Smooth muscle cell (in vitro differentiated cells): Measurements from ENCODE around the gene PTEN. TPM values are rescaled to one million over a fixed set of nuclear protein-coding genes. Genes with fewer than 3 reads are reported as not detected.

Experiments used
- DNase-seq: peaks from one replicate; lab custom pipeline; 2025; ENCODE audit not compliant: unreplicated experiment; lab: John Stamatoyannopoulos, UW
- H2AFZ ChIP-seq: fragments of 200-600 bp; sonication (generic); 2 replicates; pipeline ENCODE4 v1.6.0; 2016; ENCODE audit warnings: antibody characterized with exemption, low read depth, mild to moderate bottlenecking
- H3F3A ChIP-seq: fragments of 200-600 bp; sonication (generic); 2 replicates; pipeline ENCODE4 v1.6.0; 2017; ENCODE audit warnings: antibody characterized with exemption, low read depth
- H3K27ac ChIP-seq: fragments of 200-600 bp; sonication (generic); 2 replicates; pipeline ENCODE4 v1.5.1; 2016; ENCODE audit warnings: low read depth, mild to moderate bottlenecking
- H3K27me3 ChIP-seq: fragments of 200-600 bp; sonication (generic); 2 replicates; pipeline ENCODE4 v1.6.1; 2016; ENCODE audit warnings: low read depth, mild to moderate bottlenecking
- H3K36me3 ChIP-seq: fragments of 200-600 bp; sonication (generic); 2 replicates; pipeline ENCODE4 v1.5.1; 2016; ENCODE audit warnings: low read depth
- H3K4me1 ChIP-seq: fragments of 200-600 bp; sonication (generic); 2 replicates; pipeline ENCODE4 v1.5.1; 2016; ENCODE audit warnings: low read depth
- H3K4me2 ChIP-seq: fragments of 200-600 bp; sonication (generic); 2 replicates; pipeline ENCODE4 v1.6.0; 2016; ENCODE audit warnings: mild to moderate bottlenecking
- H3K4me3 ChIP-seq: fragments of 200-600 bp; sonication (generic); 2 replicates; pipeline ENCODE4 v1.5.1; 2016; ENCODE audit warnings: mild to moderate bottlenecking
- H3K79me2 ChIP-seq: fragments of 200-600 bp; sonication (generic); 2 replicates; pipeline ENCODE4 v1.6.0; 2016; ENCODE audit warnings: low read depth, mild to moderate bottlenecking
- H3K9ac ChIP-seq: fragments of 200-600 bp; sonication (generic); 2 replicates; pipeline ENCODE4 v1.6.0; 2016; ENCODE audit warnings: low read depth
- H3K9me3 ChIP-seq: fragments of 200-600 bp; sonication (generic); replicated peaks from 2 replicates; pipeline ENCODE4 v1.5.1; 2016; ENCODE audit warnings: low read depth
- H4K20me1 ChIP-seq: fragments of 200-600 bp; sonication (generic); 2 replicates; pipeline ENCODE4 v1.6.0; 2016; ENCODE audit warnings: low read depth
- CTCF ChIP-seq: fragments of 200-600 bp; sonication (generic); IDR thresholded peaks from 2 replicates; pipeline ENCODE4 v1.5.1; 2017; ENCODE audit warnings: borderline replicate concordance, mild to moderate bottlenecking, antibody characterized with exemption; ENCODE audit not compliant: insufficient read depth, poor library complexity, severe bottlenecking
- WGBS: methylation state at CpG from one replicate; pipeline ENCODE4 v1.1.7; 2016; ENCODE audit warnings: low lambda C conversion rate; 5-methylcytosine and 5-hydroxymethylcytosine counted together
- polyA plus RNA-seq: library from polyadenylated mRNA; unstranded; fragments of >200 nt; fragmentation: Nextera tagmentation; extraction: Ambion mirVana; gene quantifications from 2 replicates; pipeline ENCODE4 v1.2.1, GENCODE V29; 2016
- total RNA-seq: library from RNA; depleted of rRNA; stranded (reverse); fragments of >200 nt; gene quantifications from 2 replicates; pipeline ENCODE4 v1.2.3, GENCODE V29; 2014

Gene PTEN
- total RNA-seq (78.3 and 87.3 TPM in 2 replicates), polyA plus RNA-seq (30.6 and 45.1 TPM in 2 replicates)

GRCh38 chr10:87863053-87863943, at the start of gene PTEN, which contains the start of gene KLLN:
Gene PTEN (plus strand): TSS chr10:87863625. CDS start chr10:87864470, 845 bp downstream.
Gene KLLN (minus strand): TSS chr10:87863533. CDS start chr10:87862487, 1,046 bp downstream.
- H3K4me1 ChIP-seq, result peaks cover 20% of the 10 kb centered on the region
- peak within 1 kb of the TSS; percentile 67 for H3K27ac ChIP-seq
- peak within 1 kb of the TSS; percentile 89 for H3K4me3 ChIP-seq
- DNase-seq, result peak; percentile 85
- peak within 1 kb of the TSS; percentile 92 for H3K4me2 ChIP-seq
- 1% methylated on average over 45 of the region's 89 CpGs for WGBS
- no peak for TF ChIP-seq CTCF
- H3K79me2 ChIP-seq, result peaks cover 42% of the 10 kb centered on the region
- peaks cover 41% of the 10 kb centered on the region for H4K20me1 ChIP-seq
- H3K9ac ChIP-seq, result peak within 1 kb of the TSS; percentile 78
- H3K9me3 ChIP-seq, result no peaks in the 10 kb centered on the region
- H3K27me3 ChIP-seq, result no peaks in the 10 kb centered on the region
- H3K36me3 ChIP-seq, result no peaks in the 10 kb centered on the region
- H2AFZ ChIP-seq, result peak within 1 kb of the TSS; percentile 89
- peaks cover 14% of the 10 kb centered on the region for H3F3A ChIP-seq

GRCh38 chr10:87816163-87816897, 47.1 kb upstream of the PTEN start:
- peak overlapping the region; percentile 29 for H3K27ac ChIP-seq
- H4K20me1 ChIP-seq, result peaks cover 39% of the 10 kb centered on the region
- 64% methylated on average over 9 of the region's 9 CpGs for WGBS
- H2AFZ ChIP-seq, result no peak overlapping the region
- H3K36me3 ChIP-seq, result peaks cover 9% of the 10 kb centered on the region
- no peaks in the 10 kb centered on the region for H3K9me3 ChIP-seq
- DNase-seq, result no peak
- H3K9ac ChIP-seq, result peak overlapping the region; percentile 81
- TF ChIP-seq CTCF, result peak; percentile 12
- H3F3A ChIP-seq, result no peaks in the 10 kb centered on the region
- peaks cover 65% of the 10 kb centered on the region for H3K79me2 ChIP-seq
- peaks cover 15% of the 10 kb centered on the region for H3K4me1 ChIP-seq
- no peaks in the 10 kb centered on the region for H3K27me3 ChIP-seq
- peak overlapping the region; percentile 93 for H3K4me2 ChIP-seq
- peak overlapping the region; percentile 71 for H3K4me3 ChIP-seq

GRCh38 chr10:87816898-87817608, 46.4 kb upstream of the PTEN start:
- Histone ChIP-seq H3K27ac (peak overlapping the region; percentile 70), H3K36me3 (peaks cover 4% of the 10 kb centered on the region), H3K79me2 (peaks cover 58% of the 10 kb centered on the region), H3K4me1 (peaks cover 15% of the 10 kb centered on the region), H3K9me3 (no peaks in the 10 kb centered on the region), H4K20me1 (peaks cover 35% of the 10 kb centered on the region), H3K9ac (peak overlapping the region; percentile 81), H3F3A (no peaks in the 10 kb centered on the region), H3K4me3 (peak overlapping the region; percentile 71), H2AFZ (peak overlapping the region; percentile 95), H3K27me3 (no peaks in the 10 kb centered on the region), H3K4me2 (peak overlapping the region; percentile 93)
- DNase-seq, result no peak
- no peak for TF ChIP-seq CTCF
- WGBS, result 16% methylated on average over 10 of the region's 10 CpGs
